Erythroblast (primary cell): ENCODE results near the gene FGD5.

ENCODE experiments used
- GATA1 ChIP-seq: IDR thresholded peaks from 2 replicates; pipeline ENCODE4 v1.6.1; 2011; ENCODE audit warnings: low read depth, mild to moderate bottlenecking, control low read depth, low read length, moderate library complexity
- POLR2A ChIP-seq: IDR thresholded peaks from 2 replicates; pipeline ENCODE4 v1.6.1; 2011; ENCODE audit warnings: mild to moderate bottlenecking, low read length

DNA sequence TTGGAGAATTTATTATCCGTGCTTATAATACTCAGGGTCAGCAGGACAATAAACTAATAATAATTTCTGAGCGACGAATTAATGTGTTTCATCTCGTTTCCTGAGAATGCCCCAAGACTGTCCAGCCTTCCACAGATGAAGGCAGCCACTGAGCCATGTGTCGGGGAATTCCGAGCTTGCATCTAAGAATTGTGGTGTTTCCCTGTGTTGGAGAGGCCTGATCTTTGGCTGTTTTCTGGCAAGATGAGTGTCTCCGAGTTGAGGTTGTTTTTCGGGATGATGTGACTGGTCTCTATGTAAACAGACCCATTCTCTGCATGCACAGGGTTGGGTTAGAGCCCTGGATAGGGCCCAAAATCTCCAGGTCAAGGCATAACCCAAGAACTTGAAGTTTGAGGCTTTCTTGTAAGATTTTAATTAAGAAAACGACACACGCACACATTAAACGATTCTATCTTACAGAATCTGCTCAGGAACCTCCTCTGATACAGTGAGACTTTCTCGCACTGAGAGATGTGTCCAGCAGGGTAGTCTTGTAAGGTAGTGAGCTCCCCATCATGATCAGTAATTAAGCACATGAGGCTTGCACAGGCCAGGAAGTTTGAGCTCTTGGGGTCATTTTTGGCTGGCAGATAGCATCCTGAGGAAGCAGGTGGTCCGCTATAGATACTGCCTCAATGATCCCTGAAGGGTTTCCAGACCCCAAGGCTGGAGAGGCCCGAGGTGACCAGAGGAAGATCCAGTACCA, 14.4 kb downstream of the FGD5 start:
- TF ChIP-seq POLR2A (no peak), GATA1 (no peak)
